ENCODE data around the gene STK32B.
"Not testable (repeated sequence)": the region's sequence is repeated elsewhere in the genome, so short reads cannot be mapped to it uniquely, and the experiment has no call there.

The STK32B gene

GRCh38 chr4:5443976-5444802, 392.9 kb downstream of the STK32B start:
- DNase-seq (ENCODE audit: low read depth, low spot score), result not testable (repeated sequence)

GRCh38 chr4:5444918-5445517, 393.7 kb downstream of the STK32B start:
- no peak for DNase-seq (ENCODE audit: low read depth, low spot score)

GRCh38 chr4:5446595-5447226, 395.4 kb downstream of the STK32B start:
- DNase-seq (ENCODE audit: low read depth, low spot score), result no peak

- no peak for DNase-seq (ENCODE audit: low read depth, low spot score)
Measured at GRCh38 chr4:5447755-5448154, 396.5 kb downstream of the STK32B start.

- DNase-seq (ENCODE audit: low read depth, low spot score), result no peak
Measured at GRCh38 chr4:5448221-5448620, 396.9 kb downstream of the STK32B start.

- DNase-seq (ENCODE audit: low read depth, low spot score), result no peak
Measured at GRCh38 chr4:5451243-5451642, 400.0 kb downstream of the STK32B start.

GRCh38 chr4:5452156-5452555, 400.9 kb downstream of the STK32B start:
- DNase-seq (ENCODE audit: low read depth, low spot score), result no peak

GRCh38 chr4:5455003-5455585, 403.8 kb downstream of the STK32B start:
- no peak for DNase-seq (ENCODE audit: low read depth, low spot score)

GRCh38 chr4:5456296-5456845, 405.1 kb downstream of the STK32B start:
- no peak for DNase-seq (ENCODE audit: low read depth, low spot score)

GRCh38 chr4:5458676-5459075, 407.4 kb downstream of the STK32B start:
- no peak for DNase-seq (ENCODE audit: low read depth, low spot score)

GRCh38 chr4:5459236-5459635, 408.0 kb downstream of the STK32B start:
- no peak for DNase-seq (ENCODE audit: low read depth, low spot score)

- no peak for DNase-seq (ENCODE audit: low read depth, low spot score)
Measured at GRCh38 chr4:5460106-5460801, 409.0 kb downstream of the STK32B start.

GRCh38 chr4:5461477-5461876, 410.2 kb downstream of the STK32B start:
- DNase-seq (ENCODE audit: low read depth, low spot score), result no peak

- no peak for DNase-seq (ENCODE audit: low read depth, low spot score)
Measured at GRCh38 chr4:5462254-5462835, 411.1 kb downstream of the STK32B start.

- DNase-seq (ENCODE audit: low read depth, low spot score), result no peak
Measured at GRCh38 chr4:5462896-5463295, 411.6 kb downstream of the STK32B start.

- no peak for DNase-seq (ENCODE audit: low read depth, low spot score)
Measured at GRCh38 chr4:5463361-5463760, 412.1 kb downstream of the STK32B start.

- DNase-seq (ENCODE audit: low read depth, low spot score), result no peak
Measured at GRCh38 chr4:5463936-5464650, 412.8 kb downstream of the STK32B start.

GRCh38 chr4:5465529-5465928, 414.2 kb downstream of the STK32B start:
- DNase-seq (ENCODE audit: low read depth, low spot score), result no peak

- DNase-seq (ENCODE audit: low read depth, low spot score), result no peak
Measured at GRCh38 chr4:5465956-5466355, 414.7 kb downstream of the STK32B start.

- no peak for DNase-seq (ENCODE audit: low read depth, low spot score)
Measured at GRCh38 chr4:5467111-5467510, 415.8 kb downstream of the STK32B start.

Data from activated naive CD8-positive, alpha-beta T cell treated with anti-CD3 and anti-CD28 coated beads, Interleukin-2, amount 50 U/mL, for 16 hours (primary cell).